K562 (cell line): ENCODE data around the gene ANO10. TPM values are rescaled to one million over a fixed set of nuclear protein-coding genes. Genes with fewer than 3 reads are reported as not detected.
A peak's percentile ranks its signal among the peaks of the same experiment; 100 is the strongest.

Source experiments
- ATF3 ChIP-seq, 2 experiments: fragments of 450-650 bp in 1 of 2; sonication (generic) in 1 of 2; formaldehyde crosslinking in 1 of 2; IDR thresholded peaks in 1 of 2; conservative IDR thresholded peaks in 1 of 2; 2 replicates each; pipeline versions ENCODE4 v1.6.1 to v1.8.1; 2016 to 2023; ENCODE audit warnings: mild to moderate bottlenecking in 2 of 2, moderate library complexity in 2 of 2, inconsistent platforms in 1 of 2, missing genetic modification reagents in 1 of 2
- BRF2 ChIP-seq: IDR thresholded peaks from 3 replicates; pipeline ENCODE4 v1.6.1; 2011; ENCODE audit warnings: borderline replicate concordance, mild to moderate bottlenecking; ENCODE audit not compliant: insufficient read length, insufficient read depth
- CCAR2 ChIP-seq: fragments of 200-400 bp; formaldehyde crosslinking; IDR thresholded peaks from 2 replicates; pipeline ENCODE4 v1.6.1; 2017; ENCODE audit warnings: mild to moderate bottlenecking, low read depth, low read length
- FOXJ2 ChIP-seq: fragments of 200-800 bp; sonication (Bioruptor generic); IDR thresholded peaks from 2 replicates; pipeline ENCODE4 v1.6.1; 2016; ENCODE audit warnings: missing genetic modification characterization, missing compliant biosample characterization
- HMBOX1 ChIP-seq: sonication (generic); IDR thresholded peaks from 2 replicates; pipeline ENCODE4 v1.6.1; 2016
- HNRNPLL ChIP-seq: fragments of 200-400 bp; formaldehyde crosslinking; IDR thresholded peaks from 2 replicates; pipeline ENCODE4 v1.6.1; 2017; ENCODE audit warnings: low read length, low read depth, mild to moderate bottlenecking; ENCODE audit not compliant: poor library complexity, severe bottlenecking
- POLR2AphosphoS5 ChIP-seq: IDR thresholded peaks from 2 replicates; pipeline ENCODE4 v1.6.1; 2011; ENCODE audit warnings: mild to moderate bottlenecking, low read depth, low read length, moderate library complexity; ENCODE audit not compliant: control insufficient read depth, insufficient read depth
- RFX7 ChIP-seq: fragments of 250-450 bp; sonication (Bioruptor Pico); IDR thresholded peaks from 2 replicates; pipeline ENCODE4 v1.5.1; 2021; ENCODE audit warnings: mild to moderate bottlenecking
- SAFB2 ChIP-seq: fragments of 200-400 bp; formaldehyde crosslinking; IDR thresholded peaks from 2 replicates; pipeline ENCODE4 v1.6.1; 2018; ENCODE audit warnings: borderline replicate concordance, low read length, low read depth, moderate library complexity; ENCODE audit not compliant: severe bottlenecking
- USF2 ChIP-seq: sonication (generic); formaldehyde crosslinking; IDR thresholded peaks from 2 replicates; pipeline ENCODE4 v1.5.0; 2020; ENCODE audit warnings: missing genetic modification reagents
- XRCC5 ChIP-seq: fragments of 200-400 bp; formaldehyde crosslinking; IDR thresholded peaks from 2 replicates; pipeline ENCODE4 v1.6.1; 2017; ENCODE audit warnings: low read depth, mild to moderate bottlenecking, low read length
- ZBTB33 ChIP-seq: sonication (generic); formaldehyde crosslinking; IDR thresholded peaks from 2 replicates; pipeline ENCODE4 v1.8.1; 2023; ENCODE audit warnings: mild to moderate bottlenecking, missing genetic modification reagents
- ZC3H11A ChIP-seq: IDR thresholded peaks from 2 replicates; pipeline ENCODE4 v1.6.1; 2012; ENCODE audit warnings: low read depth, low read length, improper control_type of control experiment
- ZFP36 ChIP-seq: fragments of 150-350 bp; IDR thresholded peaks from 2 replicates; pipeline ENCODE4 v1.6.1; 2018; ENCODE audit warnings: low read length, low read depth; ENCODE audit not compliant: partially characterized antibody
- ZFPM2 ChIP-seq: fragments of 250-450 bp; sonication (Bioruptor Pico); IDR thresholded peaks from 2 replicates; pipeline ENCODE4 v1.5.1; 2022; ENCODE audit warnings: mild to moderate bottlenecking
- ZNF263 ChIP-seq: sonication (generic); formaldehyde crosslinking; IDR thresholded peaks from 2 replicates; pipeline ENCODE4 v1.8.0; 2022; ENCODE audit warnings: mild to moderate bottlenecking, missing genetic modification reagents, borderline replicate concordance
- ZNF274 ChIP-seq: IDR thresholded peaks from 2 replicates; pipeline ENCODE4 v1.6.1; 2011; ENCODE audit warnings: low read depth, mild to moderate bottlenecking, low read length, moderate library complexity, borderline replicate concordance
- ZNF785 ChIP-seq: fragments of 250-450 bp; sonication (Bioruptor Pico); IDR thresholded peaks from 2 replicates; pipeline ENCODE4 v1.4.0; 2020; ENCODE audit warnings: mild to moderate bottlenecking
- polyA plus RNA-seq, 8 experiments: library from polyadenylated mRNA; depleted of rRNA in 4 of 8; stranded (reverse) in 5 of 8; unstranded in 3 of 8; fragments of >200 nt; fragmentation: Nextera tagmentation in 2 of 8; fragmentation: Illumina TruSeq in 1 of 8; extraction: Ambion mirVana in 2 of 8; extraction: Trizol in 1 of 8; gene quantifications; 2 replicates each; pipeline versions ENCODE4 v1.2.1 to v1.2.3, GENCODE V29; 2011 to 2014; ENCODE audit warnings: inconsistent platforms in 1 of 8, missing spikeins in 1 of 8
- total RNA-seq, 7 experiments: library from RNA; depleted of rRNA in 6 of 7; stranded (reverse); fragments of >200 nt in 6 of 7; fragmentation: Illumina TruSeq in 2 of 7; extraction: Trizol in 2 of 7; gene quantifications; 2 replicates each; pipeline versions ENCODE4 v1.2.1 to v1.2.3, GENCODE V29; 2011 to 2021; ENCODE audit warnings: low replicate concordance in 1 of 7
- TF ChIP-seq, protein P1 (sequence below), 2 experiments: IDR thresholded peaks; 2 replicates each; pipeline ENCODE4 v1.6.1; 2011; ENCODE audit warnings: borderline replicate concordance in 1 of 2, control low read depth in 1 of 2, low read depth in 1 of 2, low read length in 1 of 2, mild to moderate bottlenecking in 1 of 2, mixed read lengths in 1 of 2, moderate library complexity in 1 of 2; ENCODE audit not compliant: insufficient read depth in 1 of 2, insufficient read length in 1 of 2, poor library complexity in 1 of 2, severe bottlenecking in 1 of 2; ENCODE audit errors: extremely low read depth in 1 of 2

The ANO10 gene
- total and polyA plus RNA-seq, 9 of the 15 experiments (the other 6 are each of a cell fraction or from before 2014, with no cell fraction given) = 6.4 to 46.0 (median 32.3) TPM

- TF ChIP-seq, protein P1, sequence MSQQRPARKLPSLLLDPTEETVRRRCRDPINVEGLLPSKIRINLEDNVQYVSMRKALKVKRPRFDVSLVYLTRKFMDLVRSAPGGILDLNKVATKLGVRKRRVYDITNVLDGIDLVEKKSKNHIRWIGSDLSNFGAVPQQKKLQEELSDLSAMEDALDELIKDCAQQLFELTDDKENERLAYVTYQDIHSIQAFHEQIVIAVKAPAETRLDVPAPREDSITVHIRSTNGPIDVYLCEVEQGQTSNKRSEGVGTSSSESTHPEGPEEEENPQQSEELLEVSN (IDR thresholded peaks at IDR 0.05; ENCODE audit: borderline replicate concordance in 1 of 2, extremely low read depth in 1 of 2, insufficient read depth in 1 of 2, insufficient read length in 1 of 2, low read depth in 1 of 2, low read length in 1 of 2, poor library complexity in 1 of 2, severe bottlenecking in 1 of 2) = no peak
- TF ChIP-seq ZNF274 = no peak
- TF ChIP-seq BRF2 = no peak
- TF ChIP-seq ZFPM2 (CRISPR knock-in tag) = no peak
- no peak for TF ChIP-seq POLR2AphosphoS5
- TF ChIP-seq HMBOX1 = peak; percentile 76
- no peak for TF ChIP-seq HNRNPLL
- TF ChIP-seq ZBTB33 (CRISPR knock-in tag) = no peak
- no peak for TF ChIP-seq RFX7 (CRISPR knock-in tag)
- no peak for TF ChIP-seq ZC3H11A
- no peak for TF ChIP-seq USF2 (CRISPR knock-in tag)
- no peak for TF ChIP-seq FOXJ2 (tag)
- no peak for TF ChIP-seq ZNF263 (CRISPR knock-in tag)
- TF ChIP-seq CCAR2 = no peak
- TF ChIP-seq ATF3 (IDR thresholded peaks at IDR 0.05) = peak; percentile 79
- TF ChIP-seq ATF3 (CRISPR knock-in tag; conservative IDR thresholded peaks at IDR 0.05) = no peak
- no peak for TF ChIP-seq ZFP36
- TF ChIP-seq ZNF785 (CRISPR knock-in tag) = no peak
- TF ChIP-seq XRCC5 = no peak
- TF ChIP-seq SAFB2 = no peak
These were observed 10.5 kb upstream of the ANO10 start (continued) for GRCh38 chr3:43632269-43632733.
